PFSK-1 (cell line): ENCODE data around the gene HAUS5.

Experiments used
- FOXP2 ChIP-seq: optimal IDR thresholded peaks from 2 replicates; pipeline ENCODE3; 2011; ENCODE audit warnings: borderline replicate concordance, control low read depth, inconsistent platforms; ENCODE audit not compliant: insufficient read depth; ENCODE audit errors: extremely low read length, extremely low read depth
- POLR2AphosphoS5 ChIP-seq: IDR thresholded peaks from 2 replicates; pipeline ENCODE4 v1.6.1; 2012; ENCODE audit warnings: low read depth, mild to moderate bottlenecking, control low read depth, low read length, moderate library complexity
- REST ChIP-seq, 2 experiments: IDR thresholded peaks; 2 replicates each; pipeline versions ENCODE4 v1.6.1 to v1.8.0; 2011 to 2012; ENCODE audit warnings: low read depth in 2 of 2, low read length in 2 of 2, control low read depth in 1 of 2, inconsistent platforms in 1 of 2, mild to moderate bottlenecking in 1 of 2, moderate library complexity in 1 of 2; ENCODE audit not compliant: insufficient read depth in 1 of 2
- SIN3A ChIP-seq: IDR thresholded peaks from 2 replicates; pipeline ENCODE4 v1.6.1; 2012; ENCODE audit warnings: mild to moderate bottlenecking, low read length, moderate library complexity, borderline replicate concordance; ENCODE audit not compliant: insufficient read depth
- TAF1 ChIP-seq: IDR thresholded peaks from 2 replicates; pipeline ENCODE4 v1.6.1; 2012; ENCODE audit warnings: low read length, control low read depth, borderline replicate concordance; ENCODE audit not compliant: insufficient read depth

GRCh38 chr19:35621708-35622107 is 9.2 kb downstream of the HAUS5 start:
- TF ChIP-seq TAF1, result no peak
- no peak for TF ChIP-seq POLR2AphosphoS5
- no peak for TF ChIP-seq SIN3A
- no peak for TF ChIP-seq REST (IDR thresholded peaks at IDR 0.05; ENCODE audit: insufficient read depth in 1 of 2, low read depth in 2 of 2, low read length in 2 of 2)
- no peak for TF ChIP-seq FOXP2
